ENCODE measurements around the gene MCIDAS.
A peak's percentile ranks its signal among the peaks of the same experiment; 100 is the strongest.

Gene MCIDAS

DNA sequence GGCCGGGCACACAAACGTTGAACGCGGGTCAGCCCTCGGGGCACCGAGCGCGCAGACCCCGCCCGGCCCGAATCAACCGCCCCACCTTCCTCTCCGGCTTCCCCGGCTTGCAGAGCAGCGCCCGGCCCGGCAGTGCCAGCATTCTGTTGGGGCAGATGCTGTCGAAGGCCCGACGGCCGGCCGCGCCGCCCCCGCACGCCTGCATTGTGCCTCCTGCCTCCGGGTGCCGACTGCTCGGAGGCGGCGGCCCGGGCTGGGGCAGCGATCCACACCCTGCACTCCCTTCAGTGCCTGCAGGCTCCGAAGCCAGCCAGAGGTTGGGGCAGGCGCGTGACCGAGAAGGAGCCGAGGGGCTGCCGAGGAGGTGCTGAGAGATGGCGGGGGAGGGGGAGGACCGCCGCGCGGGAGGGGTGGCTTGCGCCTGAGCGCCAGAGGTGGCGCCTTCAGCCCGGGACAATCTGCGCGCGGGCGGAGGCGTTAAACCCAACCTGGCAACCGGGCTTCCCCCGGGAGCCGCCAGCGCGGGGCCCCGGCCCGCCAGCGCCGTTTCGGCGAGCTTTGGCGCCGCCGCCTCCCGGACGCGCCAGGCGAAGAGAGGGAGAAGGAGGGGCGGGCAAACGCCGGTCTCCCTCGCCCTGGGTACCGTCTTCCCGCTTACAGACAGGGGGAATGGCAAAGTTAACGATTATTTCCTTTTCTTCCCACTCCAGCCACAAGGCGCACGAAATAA is at the start of gene MCIDAS:
Gene MCIDAS, minus strand, starts transcription at position 382 of the 730 bp plus-strand sequence. Its CDS starts 177 bp downstream, at position 205.
- peak in 1 of 2 experiments; percentile 59 for DNase-seq (ENCODE audit: low read depth in 2 of 2)

DNA sequence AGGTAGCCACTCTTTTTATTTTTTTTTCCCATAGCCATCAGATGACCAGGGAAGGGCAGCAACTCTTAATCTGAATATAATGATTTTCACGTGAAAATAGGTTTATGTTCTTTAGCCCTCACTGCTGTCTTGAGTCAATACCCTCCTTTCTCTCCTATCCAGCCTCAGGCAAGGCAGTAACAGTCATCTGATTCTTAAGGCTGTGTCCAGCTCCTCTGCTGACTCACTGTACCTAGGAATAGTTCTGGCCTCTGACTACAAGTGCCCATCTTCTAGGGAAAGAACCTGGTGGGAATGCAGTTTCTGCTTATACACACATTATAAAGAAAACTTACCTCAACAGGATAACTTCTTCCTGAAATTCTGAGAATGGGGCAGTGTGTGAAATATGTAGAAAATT is 49.7 kb upstream of the MCIDAS start:
- no peak for DNase-seq (ENCODE audit: low read depth in 2 of 2)

DNA sequence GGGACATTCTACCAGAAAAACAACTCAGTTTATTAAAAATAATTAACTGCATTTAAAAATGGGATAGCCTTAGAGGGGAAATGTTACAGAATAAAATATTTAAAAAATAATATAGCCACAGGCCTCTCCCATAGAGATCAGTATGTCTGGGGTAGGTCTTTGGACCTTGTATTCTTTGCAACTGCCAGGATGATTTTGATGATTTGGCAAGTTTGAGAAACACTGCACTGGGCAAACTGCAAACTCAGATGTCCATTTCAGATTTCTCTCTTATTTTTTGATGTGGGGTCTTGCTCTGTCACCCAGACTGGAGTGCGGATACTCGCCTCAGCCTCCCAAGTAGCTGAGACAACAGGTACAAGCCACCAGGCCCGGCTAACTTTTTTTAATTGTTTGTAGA is 31.2 kb upstream of the MCIDAS start:
- no peak for DNase-seq (ENCODE audit: low read depth in 2 of 2)

DNA sequence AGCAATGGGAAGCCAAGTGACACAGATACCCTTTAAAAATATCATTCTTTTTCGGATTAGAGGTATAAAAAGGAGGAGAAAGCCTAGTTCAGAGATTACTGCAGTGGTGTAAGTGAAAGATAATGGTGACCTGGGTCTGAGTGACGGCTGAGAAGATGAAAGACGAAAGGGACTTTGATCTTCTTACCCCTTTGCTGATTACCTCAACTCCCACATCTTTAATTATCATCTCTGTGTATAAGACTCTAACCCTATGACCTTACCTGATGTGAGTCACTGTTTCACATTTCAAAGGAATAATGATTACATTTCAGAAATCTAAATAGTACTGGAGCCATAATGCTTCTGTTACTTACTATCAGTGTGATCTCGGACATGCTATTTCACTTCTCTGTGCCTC is 27.7 kb upstream of the MCIDAS start:
- DNase-seq (ENCODE audit: low read depth in 2 of 2) = no peak

DNA sequence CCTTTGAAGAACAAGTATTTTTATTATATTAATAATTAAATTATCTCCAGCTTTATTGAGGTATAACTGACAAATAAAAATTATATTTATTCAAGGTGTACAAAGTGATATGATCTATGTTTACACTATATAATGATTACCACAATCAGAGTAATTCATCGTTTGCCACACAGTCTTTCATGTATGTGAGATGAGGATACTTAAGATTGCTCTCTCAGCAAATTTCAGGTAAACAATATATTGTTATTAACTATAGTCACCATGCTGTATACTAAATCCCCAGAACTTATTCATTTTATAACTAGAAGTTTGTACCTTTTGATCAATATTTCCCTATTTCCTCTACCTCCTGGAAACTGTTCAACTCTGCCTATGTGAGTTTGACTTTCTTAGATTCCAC is 22.9 kb upstream of the MCIDAS start:
- DNase-seq (ENCODE audit: low read depth in 2 of 2) = no peak

DNA sequence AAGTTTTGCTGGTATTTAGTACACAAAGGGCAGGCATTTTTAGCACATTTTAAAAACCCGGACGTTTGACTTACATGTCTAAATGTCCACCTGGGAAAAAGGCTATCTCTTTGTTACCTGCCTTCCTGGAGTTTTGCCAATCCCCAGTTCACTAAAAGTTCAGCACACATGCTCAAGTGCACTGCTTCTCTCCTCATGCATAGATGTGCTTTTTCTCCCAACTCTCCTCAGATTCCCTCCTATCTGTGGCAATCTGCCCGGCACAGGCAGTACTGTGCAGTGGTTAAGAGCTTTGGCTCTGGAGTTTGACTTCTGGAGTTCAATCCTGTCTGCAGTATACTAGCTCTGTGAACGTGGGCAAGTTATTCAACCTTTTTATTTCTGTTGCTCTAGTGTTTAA is 14.6 kb upstream of the MCIDAS start:
- DNase-seq (ENCODE audit: low read depth in 2 of 2) = no peak

DNA sequence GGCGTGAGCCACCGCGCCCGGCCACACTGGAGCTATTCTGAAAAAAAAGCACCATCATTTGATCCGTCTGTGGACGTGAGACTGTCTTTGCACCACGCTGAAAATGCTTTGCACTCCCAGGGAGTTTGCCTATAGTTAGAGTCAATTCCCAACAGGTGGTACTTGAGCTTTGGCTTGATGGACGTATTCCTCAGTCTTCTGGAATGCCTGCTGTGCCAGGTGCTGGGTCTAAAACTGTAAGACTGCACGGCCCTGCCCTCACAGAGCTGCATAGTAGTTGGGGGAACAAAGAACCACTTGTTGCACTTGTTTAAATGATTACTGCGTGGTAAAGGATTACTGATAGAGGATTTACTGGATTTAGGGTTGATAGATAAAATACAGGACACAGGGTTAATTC is 9.7 kb upstream of the MCIDAS start:
- no peak for DNase-seq (ENCODE audit: low read depth in 2 of 2)

DNA sequence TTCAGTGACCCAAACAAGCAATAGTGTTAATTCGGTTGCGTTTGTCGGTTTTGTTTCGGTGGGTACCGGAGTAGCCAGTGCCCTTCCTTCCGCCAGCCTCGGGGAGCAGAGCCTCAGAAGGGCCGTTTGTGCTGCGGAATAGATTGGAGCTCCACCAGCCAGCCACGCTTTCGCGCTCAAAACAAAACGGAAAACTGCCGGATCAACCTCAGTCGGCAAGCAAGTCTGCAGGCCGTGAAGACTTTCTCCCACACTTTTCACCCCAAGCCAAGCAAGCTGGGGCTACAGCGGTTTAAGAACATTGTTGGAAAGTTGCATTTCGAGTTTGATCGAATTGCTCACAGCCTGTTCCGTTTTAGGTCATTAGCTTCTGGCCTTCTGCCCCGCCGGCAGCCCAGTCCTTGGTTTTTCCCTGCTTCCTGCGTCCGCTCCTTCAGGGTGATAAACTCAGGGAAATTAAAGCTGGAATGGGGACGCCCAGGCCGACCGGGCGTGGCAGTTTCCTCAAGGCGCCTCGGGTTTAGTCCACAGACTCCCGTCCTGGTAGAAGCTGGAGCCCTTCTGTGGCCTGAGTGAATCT is 7.1 kb upstream of the MCIDAS start:
- DNase-seq (ENCODE audit: low read depth in 2 of 2) = no peak

DNA sequence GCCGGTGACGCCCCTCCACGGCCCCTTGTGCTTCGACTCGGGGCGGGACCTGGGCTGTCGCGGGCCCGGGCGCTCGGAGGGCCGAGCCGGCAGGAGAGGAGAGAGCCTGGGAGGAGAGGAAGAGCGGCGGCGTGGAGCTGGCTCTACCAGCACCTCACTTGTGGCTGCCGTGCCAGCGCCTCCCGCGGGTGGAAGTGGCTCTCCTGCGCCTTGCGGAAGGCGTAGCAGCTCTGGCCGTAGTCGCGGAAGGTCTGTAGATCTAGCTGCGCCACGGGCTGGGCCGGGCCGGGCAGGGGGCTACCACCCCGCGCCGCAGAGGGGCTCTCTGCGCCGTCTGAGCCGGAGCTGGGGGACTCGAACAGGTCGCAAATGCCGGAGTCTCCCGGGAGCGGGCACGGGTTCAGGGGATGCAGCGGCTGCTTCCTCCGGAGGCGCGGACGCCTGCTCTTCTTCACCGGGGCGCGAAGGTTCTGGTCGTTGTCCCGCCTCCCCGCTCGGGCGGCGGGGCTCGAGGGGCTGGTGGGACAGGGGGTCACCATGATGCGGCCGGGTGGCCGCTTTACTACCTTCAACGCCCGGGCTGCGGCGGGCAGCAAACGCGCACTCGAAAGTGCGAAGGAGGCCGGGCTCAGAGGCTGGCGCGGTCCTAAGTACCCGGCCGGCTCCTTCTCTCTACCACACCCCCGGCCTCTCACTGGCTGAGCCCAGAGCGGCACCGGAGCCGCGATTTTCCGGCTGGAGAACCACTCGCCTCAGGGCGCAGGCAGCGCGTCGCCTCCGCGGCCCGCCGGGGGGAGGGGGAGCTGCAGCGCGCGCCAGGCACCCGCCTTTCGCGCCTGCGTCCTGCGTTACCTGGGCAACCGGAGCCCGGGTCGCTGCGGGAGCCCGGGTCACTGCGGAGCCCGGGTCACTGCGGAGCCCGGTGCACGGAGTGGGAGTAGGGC is 6.1 kb upstream of the MCIDAS start, which contains the start of gene CCNO:
Gene CCNO, minus strand, starts transcription at position 624 of the 944 bp plus-strand sequence. Its CDS starts 85 bp downstream, at position 539.
- DNase-seq (ENCODE audit: low read depth in 2 of 2) = peak in 1 of 2 experiments; percentile 63

DNA sequence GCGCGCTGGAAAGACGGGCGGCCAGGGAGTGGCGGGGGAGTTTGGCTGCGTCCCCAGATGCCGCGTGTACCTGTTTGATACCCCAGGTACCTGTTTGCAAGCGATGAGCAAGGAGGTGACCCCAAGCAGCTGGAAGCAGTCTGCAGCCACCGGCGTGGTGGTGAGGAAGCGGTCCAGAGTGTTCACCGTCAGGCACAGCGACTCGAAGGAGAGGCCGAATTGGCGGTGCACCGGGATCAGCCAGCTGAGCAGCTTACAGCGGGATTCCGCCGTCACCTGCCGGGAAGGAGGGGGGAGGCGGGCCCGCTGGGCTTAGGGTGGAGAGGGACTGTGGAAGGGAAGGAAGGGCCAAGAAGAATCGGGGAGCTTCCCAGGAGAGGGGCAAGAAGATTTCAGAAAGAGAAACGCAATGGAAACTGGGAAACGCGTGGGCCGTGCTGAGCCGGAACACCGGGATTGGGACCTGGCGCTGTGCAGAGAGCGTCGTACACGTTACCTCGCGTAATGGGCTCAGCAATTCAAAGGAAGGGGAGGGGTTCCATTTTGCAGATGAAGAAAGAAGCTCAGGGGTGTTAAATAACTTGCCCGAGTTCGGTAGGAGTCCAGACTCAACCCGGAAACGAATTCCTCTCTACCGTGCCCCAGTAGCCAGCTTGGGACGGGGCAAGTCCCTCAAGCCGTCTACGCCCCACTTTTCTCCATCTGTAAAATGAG is 5.3 kb upstream of the MCIDAS start:
- DNase-seq (ENCODE audit: low read depth in 2 of 2) = no peak

DNA sequence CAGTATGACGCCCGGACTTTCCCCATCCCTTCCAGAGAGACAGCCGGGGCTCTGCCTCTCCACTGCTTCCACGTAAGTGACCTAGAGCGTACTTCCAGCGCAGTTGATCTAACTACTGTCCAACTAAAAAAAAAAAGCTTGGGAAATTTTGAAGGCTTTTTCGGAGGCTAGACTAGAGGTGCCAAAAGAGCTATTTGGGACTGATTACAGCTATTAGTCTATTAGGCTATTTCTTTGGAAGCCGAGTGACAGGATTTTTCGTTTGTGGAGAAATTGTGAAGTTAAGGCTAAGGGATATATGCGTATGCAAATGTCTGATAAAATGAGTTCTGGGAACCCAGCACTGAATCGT is 4.8 kb upstream of the MCIDAS start:
- DNase-seq (ENCODE audit: low read depth in 2 of 2) = no peak

DNA sequence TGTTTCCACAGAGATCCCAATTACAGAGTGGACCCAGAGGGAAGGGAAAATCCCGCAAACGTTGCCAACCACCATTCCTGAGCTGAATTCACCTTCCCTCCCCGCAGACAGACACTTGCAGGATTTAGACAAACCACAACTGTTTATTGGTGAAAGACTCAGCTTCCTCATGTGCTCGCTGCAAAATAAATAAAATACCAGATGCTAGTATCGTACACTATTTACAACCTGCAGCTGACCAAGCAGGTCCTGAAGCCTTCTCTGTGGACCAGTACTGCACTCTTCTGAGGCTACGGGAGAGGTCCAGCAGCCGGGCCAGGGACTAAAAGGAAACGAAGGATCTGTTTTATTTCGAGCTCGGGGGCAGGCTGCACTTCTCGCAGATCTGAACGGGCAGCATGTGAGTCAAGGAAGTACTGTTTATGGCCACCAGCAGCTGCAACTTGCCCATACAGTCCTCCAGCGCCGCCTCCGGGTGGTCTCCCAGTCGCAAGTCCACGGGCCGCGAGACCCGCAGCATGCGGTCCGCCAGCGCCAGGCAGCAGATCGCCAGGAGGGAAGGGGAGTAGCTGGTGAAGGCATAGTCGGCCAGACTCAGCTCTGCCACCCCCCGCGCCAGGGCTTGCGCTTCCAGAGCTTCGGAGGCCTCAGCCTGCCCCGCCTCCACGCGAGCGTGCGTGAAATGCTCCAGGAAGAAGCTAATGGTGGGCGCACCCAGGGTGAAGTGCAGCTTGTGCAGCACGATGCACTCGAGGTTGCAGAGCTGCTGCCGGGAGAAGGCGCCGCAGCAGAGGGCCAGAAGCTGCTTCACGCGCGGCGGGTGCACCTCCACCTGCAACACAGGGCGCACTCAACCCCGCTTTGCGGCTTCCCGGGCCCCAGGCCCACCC is 4.2 kb upstream of the MCIDAS start:
- DNase-seq (ENCODE audit: low read depth in 2 of 2) = no peak

DNA sequence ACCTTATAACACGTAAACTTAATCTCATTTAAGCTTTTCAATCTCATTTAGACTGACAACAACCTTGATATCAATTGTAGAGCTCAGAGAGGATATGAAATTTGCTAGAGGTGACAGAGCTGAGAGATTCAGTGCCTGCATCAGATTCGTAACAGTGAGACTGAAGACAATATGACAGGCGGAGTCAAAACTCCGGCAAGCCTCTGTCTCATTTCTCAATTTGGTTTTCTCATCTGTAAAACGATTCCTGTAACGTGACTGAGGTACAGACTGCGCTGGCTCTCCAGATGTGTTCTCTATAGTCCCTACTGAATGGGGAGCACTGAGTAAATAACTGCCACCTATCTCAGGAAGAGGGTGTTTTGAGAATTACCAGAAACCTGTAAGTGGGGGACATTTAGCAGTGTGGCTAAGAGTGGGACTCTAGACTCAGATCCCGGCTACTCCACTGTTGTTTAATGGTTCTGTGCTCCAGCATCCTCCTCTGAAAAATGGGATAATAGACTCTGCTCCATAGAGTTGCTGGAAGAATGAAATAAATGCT is 3.0 kb upstream of the MCIDAS start:
- no peak for DNase-seq (ENCODE audit: low read depth in 2 of 2)

DNA sequence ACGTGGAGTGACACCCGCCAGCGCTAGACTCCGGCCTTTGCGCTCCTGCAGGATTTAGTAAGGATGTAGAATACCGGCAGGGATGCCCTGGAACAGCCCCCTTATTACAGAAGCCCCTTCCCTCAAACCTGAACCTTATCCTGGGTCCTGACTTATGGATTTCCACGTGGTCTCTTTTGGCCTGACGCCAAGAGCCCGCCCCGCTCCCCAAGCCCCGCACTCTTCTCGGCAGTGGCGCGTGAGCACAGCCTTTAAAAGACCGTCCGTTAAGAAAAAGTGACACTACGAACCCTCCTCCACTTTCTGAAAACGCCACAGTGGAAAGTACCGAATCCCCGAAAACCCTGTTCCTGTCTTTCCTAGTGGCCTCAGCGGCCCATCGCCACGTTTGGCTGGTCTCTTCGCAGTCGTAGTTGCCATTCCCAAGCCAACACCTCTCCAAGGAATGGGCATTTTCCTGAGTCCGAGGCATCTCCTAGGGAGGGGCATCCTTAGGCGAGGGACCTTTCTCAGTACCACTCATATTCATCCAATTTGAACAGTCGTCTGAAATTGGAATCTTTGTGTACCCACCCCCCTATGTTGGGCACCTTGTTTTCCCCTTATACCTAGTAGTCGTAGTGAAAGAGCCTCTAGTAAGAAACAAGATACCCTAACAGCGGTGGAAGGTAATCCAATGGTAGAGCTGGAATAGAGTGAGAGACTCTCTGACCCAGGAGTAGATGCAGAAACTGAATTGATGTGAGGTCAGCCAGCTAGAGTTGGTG is 732 bp upstream of the MCIDAS start:
- DNase-seq (ENCODE audit: low read depth in 2 of 2) = no peak

DNA sequence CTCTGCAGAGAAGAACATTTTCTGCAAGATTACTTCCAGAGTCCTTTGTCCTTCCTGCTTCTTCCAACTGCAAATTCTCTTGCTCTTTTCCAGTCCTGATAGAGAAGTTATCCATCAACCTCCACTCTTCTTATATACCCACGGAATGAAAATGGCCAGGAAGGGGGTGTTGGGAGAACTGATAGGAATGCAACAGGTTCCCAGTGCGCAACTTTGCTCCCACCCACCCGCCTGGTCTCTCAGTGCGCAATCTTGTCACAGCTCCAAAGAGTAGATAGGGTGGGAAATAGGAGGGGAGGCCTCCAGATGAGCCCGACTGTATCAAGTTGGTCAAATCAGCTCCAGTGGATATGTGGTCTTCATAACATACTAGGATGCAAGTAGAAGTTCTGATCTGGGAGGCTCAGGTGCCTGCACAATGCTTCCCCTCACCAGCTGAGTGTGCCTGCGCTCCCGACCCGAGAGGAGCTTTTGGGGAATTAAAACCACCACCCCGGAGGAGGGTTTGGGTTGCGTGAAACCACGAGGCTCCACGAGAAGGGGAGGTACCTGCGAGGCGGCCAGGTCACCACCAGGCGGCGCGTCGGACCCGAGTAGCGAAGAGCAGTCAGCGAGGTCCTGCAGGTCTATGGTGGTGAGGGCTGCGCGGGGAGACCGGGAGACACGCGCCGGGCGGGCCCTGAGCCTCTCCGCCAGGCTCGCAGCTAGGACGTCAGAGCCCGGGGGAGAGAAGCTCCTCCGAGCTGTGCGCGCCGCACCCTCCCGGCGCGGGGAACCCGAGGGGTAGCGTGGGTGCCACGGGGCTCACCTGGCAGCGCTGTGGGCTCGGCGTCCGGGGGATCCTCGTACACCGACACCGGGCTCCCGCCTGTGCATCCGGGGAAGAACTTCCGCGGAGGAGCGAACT is 835 bp downstream of the MCIDAS start:
- peak in 1 of 2 experiments; percentile 72 for DNase-seq (ENCODE audit: low read depth in 2 of 2)

DNA sequence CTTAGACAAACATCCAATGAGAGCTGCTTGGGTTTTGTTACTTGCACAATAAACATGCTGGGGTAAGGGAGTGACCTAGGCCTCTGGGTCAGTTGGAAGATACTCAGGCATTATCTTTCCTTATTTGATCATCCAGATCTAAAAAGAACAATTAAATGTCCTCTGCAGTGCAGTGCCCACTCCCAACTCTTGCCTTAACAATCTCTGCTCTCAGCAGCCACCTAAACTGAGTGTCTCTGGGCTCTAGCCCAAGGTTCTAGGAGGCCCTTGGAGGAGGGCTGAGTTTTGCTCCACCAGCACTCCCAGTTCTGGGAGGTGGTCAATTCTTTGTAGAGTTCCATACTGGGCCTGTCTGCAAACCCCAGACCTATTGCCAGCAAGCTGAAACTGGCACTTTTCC is 1.8 kb downstream of the MCIDAS start:
- no peak for DNase-seq (ENCODE audit: low read depth in 2 of 2)

DNA sequence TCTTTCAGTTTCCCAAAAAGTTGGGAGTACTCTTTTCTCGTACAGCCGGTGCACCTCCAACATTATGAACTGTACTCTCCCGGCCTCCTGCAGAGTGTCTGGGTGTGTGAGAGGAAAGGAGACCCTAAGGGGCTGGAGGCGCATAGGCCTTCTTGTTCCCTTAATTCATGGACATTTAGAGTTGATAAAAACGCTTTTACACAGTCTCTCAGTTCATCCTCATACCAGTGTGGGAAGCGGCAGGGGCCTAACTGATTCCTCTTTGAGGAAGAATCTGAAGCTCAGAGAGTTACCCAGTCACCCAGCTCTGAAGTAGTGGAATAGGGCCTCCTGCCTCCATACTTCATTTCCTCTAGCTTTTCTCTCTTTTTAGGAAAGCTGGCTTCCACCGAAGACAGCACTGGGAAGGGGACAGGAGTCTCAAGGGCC is 3.3 kb downstream of the MCIDAS start:
- DNase-seq (ENCODE audit: low read depth in 2 of 2) = no peak

DNA sequence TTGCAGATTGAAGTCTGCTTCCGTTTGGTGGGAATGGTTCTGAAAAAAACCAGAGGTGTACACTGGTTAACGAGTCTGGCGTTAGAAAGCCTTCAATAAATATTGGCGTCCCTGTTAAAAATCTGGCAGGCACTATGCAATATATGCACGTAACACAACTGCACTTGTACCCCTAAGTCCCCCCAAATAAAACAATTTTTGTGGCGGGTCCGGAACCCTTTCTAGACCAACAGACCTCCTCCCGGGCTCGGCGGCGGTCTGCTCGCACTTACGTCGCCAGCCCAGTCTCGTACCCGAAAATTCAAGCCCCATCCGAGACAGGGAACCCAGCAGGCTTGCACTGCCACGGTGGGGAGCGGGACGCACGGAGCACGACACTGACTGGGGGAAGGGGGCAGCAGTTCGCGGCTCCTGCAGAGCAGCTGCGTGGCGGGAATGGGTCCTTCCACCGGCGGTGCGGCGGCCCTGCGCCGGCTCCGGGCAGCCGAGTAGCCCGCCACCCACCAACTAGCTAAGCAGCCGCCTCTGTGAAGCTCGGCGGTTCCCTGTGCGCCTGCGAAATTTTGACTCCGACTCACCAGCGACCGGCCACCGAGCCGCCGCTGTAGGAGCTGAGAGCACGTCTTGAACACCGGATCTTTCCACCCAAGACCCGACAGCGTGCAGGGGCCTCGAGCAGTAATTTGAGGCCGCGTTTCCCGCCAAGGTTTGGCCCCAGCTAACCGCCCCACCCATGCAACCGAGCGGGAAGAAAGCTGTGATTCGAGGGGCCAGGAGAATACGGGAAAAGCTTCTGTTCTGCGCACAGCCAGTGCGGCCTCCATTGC is 3.9 kb downstream of the MCIDAS start:
- DNase-seq (ENCODE audit: low read depth in 2 of 2) = no peak

Measured in stimulated activated CD4-positive, alpha-beta T cell treated with anti-CD3 and anti-CD28 coated beads, Interleukin-12 subunit alpha, Interleukin-12 subunit beta, amount 100 ng/mL, for 24 hours (primary cell).